ENCODE results near the gene CDYL2. TPM values are rescaled to one million over a fixed set of nuclear protein-coding genes. Genes with fewer than 3 reads are reported as not detected.

CDYL2 gene
- polyA plus RNA-seq, 1 of the 3 experiments (the other 2 are of a cell fraction), result 0.03 TPM

GRCh38 chr16:80836202-80836601 is 31.8 kb upstream of the CDYL2 start:
- CTCF ChIA-PET, result interaction anchor here (6.1 kb wide), 1 partner anchor 11 kb away, joined by 26 read pairs; no protein-coding TSS in a partner anchor
- POLR2A ChIA-PET, result no interaction called here
- Histone ChIP-seq H3K4me3 (ENCODE audit: low read depth in 2 of 2, low read length in 1 of 2) (no peak overlapping the region), H3K79me2 (ENCODE audit: insufficient read depth) (no peaks in the 10 kb centered on the region), H3F3A (replicated peaks; ENCODE audit: insufficient read depth) (no peaks in the 10 kb centered on the region), H3K9ac (no peak overlapping the region), H3K9me2 (no peaks in the 10 kb centered on the region), H2AFZ (ENCODE audit: low read depth) (no peak overlapping the region), H3K27ac (ENCODE audit: low read depth in 2 of 2, low read length in 1 of 2) (no peak overlapping the region), H3K36me3 (replicated peaks in 1 of 2; ENCODE audit: control insufficient read depth in 1 of 2, insufficient read depth in 2 of 2, low read length in 1 of 2) (no peaks in the 10 kb centered on the region), H3K27me3 (ENCODE audit: insufficient read depth) (no peaks in the 10 kb centered on the region; the same call in 1 of the 2 replicates), H3K4me2 (no peak overlapping the region), H3K9me3 (no peaks in the 10 kb centered on the region), H3K4me1 (ENCODE audit: control insufficient read depth in 1 of 2, insufficient read depth in 2 of 2, low read depth in 1 of 2, low read length in 1 of 2) (no peaks in the 10 kb centered on the region), H4K20me1 (ENCODE audit: insufficient read depth) (no peaks in the 10 kb centered on the region)
- no peak for DNase-seq
- WGBS (ENCODE audit: low lambda C conversion rate), result 45% methylated on average over 5 of the region's 5 CpGs
- no peak for TF ChIP-seq TEAD4 (IDR thresholded peaks at IDR 0.05; ENCODE audit: borderline replicate concordance, insufficient read depth)
- no peak for TF ChIP-seq JUND (IDR thresholded peaks at IDR 0.05)
- TF ChIP-seq SMC3 (IDR thresholded peaks at IDR 0.05; ENCODE audit: low read depth, low read length), result no peak
- no peak for TF ChIP-seq USF1 (IDR thresholded peaks at IDR 0.05; ENCODE audit: borderline replicate concordance, low read depth)
- no peak for TF ChIP-seq GATA2 (CRISPR knock-in tag; IDR thresholded peaks at IDR 0.05)
- no peak for TF ChIP-seq CTCF (IDR thresholded peaks at IDR 0.05)
- TF ChIP-seq GABPA (IDR thresholded peaks at IDR 0.05; ENCODE audit: low read depth), result no peak

- H3K36me3 ChIP-seq (replicated peaks in 1 of 2; ENCODE audit: control insufficient read depth in 1 of 2, insufficient read depth in 2 of 2, low read length in 1 of 2), result no peaks in the 10 kb centered on the region
- no peaks in the 10 kb centered on the region for H3K79me2 ChIP-seq (ENCODE audit: insufficient read depth)
- no peak overlapping the region for H3K9ac ChIP-seq
- no peaks in the 10 kb centered on the region for H3F3A ChIP-seq (replicated peaks; ENCODE audit: insufficient read depth)
- TF ChIP-seq YY1 (IDR thresholded peaks at IDR 0.05; ENCODE audit: low read depth) (no peak), EP300 (IDR thresholded peaks at IDR 0.05; ENCODE audit: borderline replicate concordance in 1 of 2, low read depth in 1 of 2, low read length in 1 of 2) (no peak)
- H3K9me3 ChIP-seq, result no peaks in the 10 kb centered on the region
- ChIA-PET POLR2A (no interaction called here), CTCF (no interaction called here)
- H3K27ac ChIP-seq (ENCODE audit: low read depth in 2 of 2, low read length in 1 of 2), result no peak overlapping the region
- no peaks in the 10 kb centered on the region for H4K20me1 ChIP-seq (ENCODE audit: insufficient read depth)
- no peaks in the 10 kb centered on the region for H3K9me2 ChIP-seq
- no peak for DNase-seq
- WGBS (ENCODE audit: low lambda C conversion rate), result 4% methylated on average over 1 of the region's 1 CpG
- no peak overlapping the region for H2AFZ ChIP-seq (ENCODE audit: low read depth)
- H3K27me3 ChIP-seq (ENCODE audit: insufficient read depth), result no peaks in the 10 kb centered on the region; the same call in 1 of the 2 replicates
- H3K4me2 ChIP-seq, result no peak overlapping the region
- H3K4me1 ChIP-seq (ENCODE audit: control insufficient read depth in 1 of 2, insufficient read depth in 2 of 2, low read depth in 1 of 2, low read length in 1 of 2), result no peaks in the 10 kb centered on the region
- no peak overlapping the region for H3K4me3 ChIP-seq (ENCODE audit: low read depth in 2 of 2, low read length in 1 of 2)
These were observed 26.6 kb upstream of the CDYL2 start for GRCh38 chr16:80831039-80831438.

GRCh38 chr16:80828495-80828894 is 24.1 kb upstream of the CDYL2 start:
- Histone ChIP-seq H2AFZ (ENCODE audit: low read depth) (no peak overlapping the region), H3F3A (replicated peaks; ENCODE audit: insufficient read depth) (no peaks in the 10 kb centered on the region), H3K4me1 (ENCODE audit: control insufficient read depth in 1 of 2, insufficient read depth in 2 of 2, low read depth in 1 of 2, low read length in 1 of 2) (no peaks in the 10 kb centered on the region), H3K36me3 (replicated peaks in 1 of 2; ENCODE audit: control insufficient read depth in 1 of 2, insufficient read depth in 2 of 2, low read length in 1 of 2) (no peaks in the 10 kb centered on the region), H3K79me2 (ENCODE audit: insufficient read depth) (no peaks in the 10 kb centered on the region), H3K4me3 (ENCODE audit: low read depth in 2 of 2, low read length in 1 of 2) (no peak overlapping the region), H3K27ac (ENCODE audit: low read depth in 2 of 2, low read length in 1 of 2) (no peak overlapping the region), H3K9me3 (peaks cover 5% of the 10 kb centered on the region; the same call in 1 of the 2 replicates), H3K4me2 (no peak overlapping the region), H3K27me3 (ENCODE audit: insufficient read depth) (no peaks in the 10 kb centered on the region; the same call in 1 of the 2 replicates), H3K9me2 (no peaks in the 10 kb centered on the region), H3K9ac (no peak overlapping the region), H4K20me1 (ENCODE audit: insufficient read depth) (no peaks in the 10 kb centered on the region)
- ChIA-PET POLR2A (no interaction called here), CTCF (no interaction called here)
- no peak for TF ChIP-seq YY1 (IDR thresholded peaks at IDR 0.05; ENCODE audit: low read depth)
- TF ChIP-seq FOSL2 (IDR thresholded peaks at IDR 0.05; ENCODE audit: borderline replicate concordance, low read depth), result no peak
- no peak for TF ChIP-seq CHD2 (IDR thresholded peaks at IDR 0.05; ENCODE audit: low read length, partially characterized antibody)
- no peak for TF ChIP-seq IRF3 (IDR thresholded peaks at IDR 0.05; ENCODE audit: low read depth, low read length)
- no peak for TF ChIP-seq TCF12 (IDR thresholded peaks at IDR 0.05)
- no peak for TF ChIP-seq POLR2AphosphoS5 (IDR thresholded peaks at IDR 0.05; ENCODE audit: low read depth, low read length)
- no peak for TF ChIP-seq CTCF (IDR thresholded peaks at IDR 0.05)
- TF ChIP-seq FOXJ3 (CRISPR knock-in tag; IDR thresholded peaks at IDR 0.05), result no peak
- TF ChIP-seq EP300 (IDR thresholded peaks at IDR 0.05; ENCODE audit: borderline replicate concordance in 1 of 2, low read depth in 1 of 2, low read length in 1 of 2), result no peak
- TF ChIP-seq TAF1 (IDR thresholded peaks at IDR 0.05; ENCODE audit: borderline replicate concordance, low read depth, low read length), result no peak
- TF ChIP-seq MAX (IDR thresholded peaks at IDR 0.05; ENCODE audit: low read depth), result no peak
- 0% methylated on average over 4 of the region's 4 CpGs for WGBS (ENCODE audit: low lambda C conversion rate)
- no peak for DNase-seq
